Hepatocyte (in vitro differentiated cells): Measurements from ENCODE around the gene FIBCD1. TPM values are rescaled to one million over a fixed set of nuclear protein-coding genes. Genes with fewer than 3 reads are reported as not detected.

Experiments
- DNase-seq: peaks from one replicate; pipeline ENCODE4 v3.0.0-alpha.2; 2016; ENCODE audit warnings: low spot score
- H2AFZ ChIP-seq: fragments of 200-600 bp; sonication (generic); 2 replicates; pipeline ENCODE4 v1.6.0; 2016; ENCODE audit warnings: antibody characterized with exemption, mild to moderate bottlenecking
- H3K27ac ChIP-seq: fragments of 200-600 bp; sonication (generic); 2 replicates; pipeline ENCODE4 v1.5.1; 2016; ENCODE audit warnings: mild to moderate bottlenecking
- H3K27me3 ChIP-seq: fragments of 200-600 bp; sonication (generic); 2 replicates; pipeline ENCODE4 v1.6.1; 2016
- H3K36me3 ChIP-seq: fragments of 200-600 bp; sonication (generic); replicated peaks from 2 replicates; pipeline ENCODE4 v1.5.1; 2016; ENCODE audit warnings: low read depth; ENCODE audit not compliant: insufficient read depth
- H3K4me1 ChIP-seq: fragments of 200-600 bp; sonication (generic); 2 replicates; pipeline ENCODE4 v1.5.1; 2016; ENCODE audit warnings: mild to moderate bottlenecking, moderate library complexity; ENCODE audit not compliant: insufficient read depth
- H3K4me2 ChIP-seq: fragments of 200-600 bp; sonication (generic); 2 replicates; pipeline ENCODE4 v1.6.0; 2016
- H3K4me3 ChIP-seq: fragments of 200-600 bp; sonication (generic); 2 replicates; pipeline ENCODE4 v1.5.1; 2016; ENCODE audit warnings: mild to moderate bottlenecking
- H3K79me2 ChIP-seq: fragments of 200-600 bp; sonication (generic); 2 replicates; pipeline ENCODE4 v1.6.0; 2017; ENCODE audit warnings: mild to moderate bottlenecking
- H3K9me2 ChIP-seq: fragments of 200-600 bp; sonication (generic); replicated peaks from 2 replicates; pipeline ENCODE4 v1.6.0; 2017; ENCODE audit warnings: mild to moderate bottlenecking; ENCODE audit not compliant: insufficient read depth
- H3K9me3 ChIP-seq: fragments of 200-600 bp; sonication (generic); 2 replicates; pipeline ENCODE4 v1.5.1; 2016; ENCODE audit warnings: low read depth, mild to moderate bottlenecking
- H4K20me1 ChIP-seq: fragments of 200-600 bp; sonication (generic); 2 replicates; pipeline ENCODE4 v1.6.0; 2016; ENCODE audit warnings: mild to moderate bottlenecking; ENCODE audit not compliant: insufficient read depth, poor library complexity, severe bottlenecking
- EZH2 ChIP-seq: fragments of 200-600 bp; sonication (generic); IDR thresholded peaks from 2 replicates; pipeline ENCODE4 v1.6.1; 2016; ENCODE audit warnings: antibody characterized with exemption, mild to moderate bottlenecking, borderline replicate concordance
- EZH2phosphoT487 ChIP-seq: fragments of 200-600 bp; sonication (generic); IDR thresholded peaks from one replicate; pipeline ENCODE4 v1.6.1; 2018; ENCODE audit warnings: antibody characterized with exemption, mild to moderate bottlenecking, low read depth, moderate library complexity; ENCODE audit not compliant: unreplicated experiment, severe bottlenecking
- WGBS: methylation state at CpG from one replicate; pipeline ENCODE4 v1.1.6; 2016; ENCODE audit warnings: low lambda C conversion rate; ENCODE audit errors: missing lambda C conversion rate; 5-methylcytosine and 5-hydroxymethylcytosine counted together
- polyA plus RNA-seq: library from polyadenylated mRNA; unstranded; fragments of >200 nt; fragmentation: Nextera tagmentation; extraction: Ambion mirVana; gene quantifications from 2 replicates; pipeline ENCODE4 v1.2.1, GENCODE V29; 2016
- total RNA-seq: library from RNA; depleted of rRNA; stranded (reverse); fragments of >200 nt; gene quantifications from 2 replicates; pipeline ENCODE4 v1.2.3, GENCODE V29; 2014
- TF ChIP-seq, protein P1 (sequence below): fragments of 200-600 bp; sonication (generic); IDR thresholded peaks from 2 replicates; pipeline ENCODE4 v1.5.1; 2016; ENCODE audit warnings: antibody characterized with exemption, mild to moderate bottlenecking; ENCODE audit not compliant: poor library complexity

The FIBCD1 gene
- total and polyA plus RNA-seq, 2 experiments from 2014 or later: 0.33 TPM; not detected in 1

DNA sequence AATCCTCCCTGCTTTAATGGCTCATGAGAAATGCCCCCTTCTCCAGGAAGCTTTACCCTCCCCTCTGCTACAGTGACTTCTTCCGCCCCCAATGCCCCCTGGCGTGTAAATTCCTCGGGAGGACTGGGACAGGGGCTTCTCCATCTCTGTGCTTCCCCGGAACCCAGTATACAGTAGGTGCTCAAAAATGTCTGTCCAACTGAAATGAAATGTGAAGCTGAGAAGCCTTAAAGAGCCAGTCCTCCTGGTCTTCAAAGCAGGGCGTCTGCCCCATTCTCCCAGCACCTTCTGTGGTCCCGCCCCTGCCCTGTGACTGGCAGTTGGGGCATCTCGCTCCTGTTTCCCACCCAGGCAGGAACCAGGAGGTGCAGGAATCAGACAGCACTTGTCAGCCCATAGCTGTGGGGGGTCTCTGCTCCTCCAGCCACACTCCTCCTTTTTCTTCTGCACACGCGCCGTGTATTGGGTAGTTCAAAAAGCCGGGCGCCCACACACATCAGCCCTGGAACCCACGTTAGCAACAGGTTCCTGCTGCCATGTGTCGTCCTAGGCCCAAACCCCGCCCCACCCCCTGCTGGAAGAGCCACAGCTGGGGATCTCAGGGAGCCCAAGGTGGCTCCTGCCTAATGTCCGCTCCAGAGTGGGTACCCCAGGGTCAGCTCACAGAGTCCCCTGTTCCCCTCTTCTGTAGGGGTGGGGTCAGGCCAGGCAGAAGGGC lies 16.0 kb downstream of the FIBCD1 start:
- TF ChIP-seq EZH2: no peak
- TF ChIP-seq, protein P1, sequence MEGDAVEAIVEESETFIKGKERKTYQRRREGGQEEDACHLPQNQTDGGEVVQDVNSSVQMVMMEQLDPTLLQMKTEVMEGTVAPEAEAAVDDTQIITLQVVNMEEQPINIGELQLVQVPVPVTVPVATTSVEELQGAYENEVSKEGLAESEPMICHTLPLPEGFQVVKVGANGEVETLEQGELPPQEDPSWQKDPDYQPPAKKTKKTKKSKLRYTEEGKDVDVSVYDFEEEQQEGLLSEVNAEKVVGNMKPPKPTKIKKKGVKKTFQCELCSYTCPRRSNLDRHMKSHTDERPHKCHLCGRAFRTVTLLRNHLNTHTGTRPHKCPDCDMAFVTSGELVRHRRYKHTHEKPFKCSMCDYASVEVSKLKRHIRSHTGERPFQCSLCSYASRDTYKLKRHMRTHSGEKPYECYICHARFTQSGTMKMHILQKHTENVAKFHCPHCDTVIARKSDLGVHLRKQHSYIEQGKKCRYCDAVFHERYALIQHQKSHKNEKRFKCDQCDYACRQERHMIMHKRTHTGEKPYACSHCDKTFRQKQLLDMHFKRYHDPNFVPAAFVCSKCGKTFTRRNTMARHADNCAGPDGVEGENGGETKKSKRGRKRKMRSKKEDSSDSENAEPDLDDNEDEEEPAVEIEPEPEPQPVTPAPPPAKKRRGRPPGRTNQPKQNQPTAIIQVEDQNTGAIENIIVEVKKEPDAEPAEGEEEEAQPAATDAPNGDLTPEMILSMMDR: no peak
- no peak for TF ChIP-seq EZH2phosphoT487
- no peak overlapping the region for H3K27ac ChIP-seq
- H3K27me3 ChIP-seq: no peaks in the 10 kb centered on the region
- H3K9me3 ChIP-seq: no peaks in the 10 kb centered on the region
- no peaks in the 10 kb centered on the region for H3K36me3 ChIP-seq
- no peaks in the 10 kb centered on the region for H4K20me1 ChIP-seq
- no peaks in the 10 kb centered on the region for H3K9me2 ChIP-seq
- no peaks in the 10 kb centered on the region for H3K79me2 ChIP-seq
- 77% methylated on average over 16 of the region's 16 CpGs for WGBS
- DNase-seq: no peak
- no peak overlapping the region for H2AFZ ChIP-seq
- H3K4me3 ChIP-seq: no peak overlapping the region
- H3K4me2 ChIP-seq: no peak overlapping the region
- H3K4me1 ChIP-seq: peaks cover 5% of the 10 kb centered on the region

DNA sequence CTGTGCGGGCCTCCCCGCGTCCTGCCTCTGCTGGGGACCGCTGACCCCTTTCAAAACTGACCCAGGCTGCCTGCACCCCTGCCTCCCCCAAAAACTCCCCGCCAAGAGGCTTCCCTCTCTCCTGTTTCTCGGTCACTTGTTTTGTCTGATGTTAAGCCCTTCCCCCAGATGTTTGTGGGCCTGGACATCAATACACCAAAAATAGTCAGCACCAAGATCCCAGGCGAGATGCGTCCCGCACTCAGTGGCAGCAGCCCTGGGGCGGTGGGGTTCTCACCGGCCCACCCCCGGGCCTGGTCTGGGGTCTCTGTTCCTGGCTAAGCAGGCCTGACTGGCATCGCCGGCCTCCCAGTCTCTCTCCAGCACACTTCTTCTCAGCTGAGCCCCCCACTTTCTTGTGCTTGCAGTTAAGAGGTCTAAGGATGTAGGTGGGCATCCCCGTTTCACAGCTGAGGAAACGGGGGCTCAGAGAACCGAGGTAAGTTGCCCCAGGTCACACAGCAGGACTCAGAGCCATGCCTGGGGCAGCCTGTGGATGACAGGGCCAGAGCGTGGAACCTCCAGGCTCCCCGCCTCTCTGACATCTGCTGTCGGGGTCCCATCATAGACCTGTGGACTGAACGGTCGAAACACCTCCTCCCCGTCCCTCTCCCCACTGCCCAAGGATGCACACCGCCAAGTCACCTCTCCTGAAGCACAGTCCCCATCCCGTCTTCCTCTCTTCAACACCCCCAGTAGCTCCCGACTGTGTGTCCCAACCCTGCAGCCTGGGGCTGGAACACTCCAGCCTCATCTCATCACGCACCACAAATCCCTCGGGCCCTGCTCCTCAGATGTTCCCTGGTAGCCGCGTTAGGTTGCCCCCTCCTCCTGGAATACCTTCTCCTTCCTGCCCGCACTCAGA lies 16.8 kb downstream of the FIBCD1 start:
- WGBS: 86% methylated on average over 28 of the region's 31 CpGs

DNA sequence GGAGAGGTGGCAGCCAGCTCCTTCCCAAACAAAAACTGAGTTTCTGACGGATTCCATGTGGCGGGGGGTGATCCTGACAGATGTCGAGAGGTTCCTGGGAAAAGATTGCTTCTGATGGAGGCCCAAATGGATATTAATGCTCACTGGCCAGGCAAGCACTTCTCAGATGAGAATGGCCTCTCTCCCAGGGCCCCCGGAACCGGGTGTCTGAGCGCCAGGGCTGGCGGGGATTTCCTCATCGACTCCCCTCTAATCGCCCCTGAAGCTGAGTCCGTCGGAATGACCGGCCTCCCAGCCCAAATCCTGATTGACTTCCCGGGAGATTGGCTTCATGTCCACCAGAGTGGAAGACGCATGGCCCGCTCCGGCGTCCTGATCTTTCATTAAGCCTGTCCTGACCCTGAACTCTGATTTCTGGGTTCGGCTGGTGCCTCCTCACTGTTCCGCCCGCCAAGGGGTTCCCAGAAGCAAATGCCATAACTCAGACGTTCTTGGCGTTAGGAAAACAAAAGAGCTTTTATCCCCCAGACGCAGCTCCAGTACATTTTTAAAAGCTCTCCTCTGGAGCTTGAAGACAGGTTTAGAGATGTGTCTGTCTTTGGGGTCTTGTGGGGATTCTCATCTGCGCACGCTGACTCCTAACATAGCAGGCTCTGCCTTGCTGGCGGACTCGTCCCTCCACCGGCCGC lies 17.6 kb downstream of the FIBCD1 start:
- TF ChIP-seq EZH2phosphoT487: no peak
- TF ChIP-seq, protein P1: no peak
- no peak for TF ChIP-seq EZH2
- 76% methylated on average over 29 of the region's 29 CpGs for WGBS
- no peaks in the 10 kb centered on the region for H4K20me1 ChIP-seq
- no peaks in the 10 kb centered on the region for H3K9me2 ChIP-seq
- H3K36me3 ChIP-seq: no peaks in the 10 kb centered on the region
- H3K27me3 ChIP-seq: no peaks in the 10 kb centered on the region
- DNase-seq: no peak
- H3K79me2 ChIP-seq: no peaks in the 10 kb centered on the region
- H2AFZ ChIP-seq: no peak overlapping the region
- H3K4me1 ChIP-seq: peaks cover 4% of the 10 kb centered on the region
- no peak overlapping the region for H3K4me2 ChIP-seq
- H3K4me3 ChIP-seq: no peak overlapping the region
- H3K9me3 ChIP-seq: no peaks in the 10 kb centered on the region
- H3K27ac ChIP-seq: no peak overlapping the region

More for the DNA sequence above, 16.8 kb downstream of the FIBCD1 start:
- H3K4me2 ChIP-seq: no peak overlapping the region
- no peaks in the 10 kb centered on the region for H3K9me3 ChIP-seq
- DNase-seq: no peak
- no peaks in the 10 kb centered on the region for H4K20me1 ChIP-seq
- H3K9me2 ChIP-seq: no peaks in the 10 kb centered on the region
- no peak overlapping the region for H3K4me3 ChIP-seq
- H3K4me1 ChIP-seq: peaks cover 4% of the 10 kb centered on the region
- H3K79me2 ChIP-seq: no peaks in the 10 kb centered on the region
- no peak overlapping the region for H3K27ac ChIP-seq
- H2AFZ ChIP-seq: no peak overlapping the region
- H3K36me3 ChIP-seq: no peaks in the 10 kb centered on the region
- no peaks in the 10 kb centered on the region for H3K27me3 ChIP-seq
- TF ChIP-seq, protein P1: no peak
- TF ChIP-seq EZH2phosphoT487 (no peak), EZH2 (no peak)
